GM12892 (cell line): ENCODE measurements around the gene VEPH1.

Experiments used
- DNase-seq: peaks from one replicate; pipeline ENCODE4 v3.0.0; 2011; ENCODE audit not compliant: insufficient read length
- FAIRE-seq: peaks from 2 replicates; lab custom pipeline; 2011; peaks lifted over from hg19 to GRCh38; lab: Jason Lieb, UNC
- POLR2A ChIP-seq: IDR thresholded peaks from 2 replicates; pipeline ENCODE4 v1.6.1; 2011; ENCODE audit warnings: low read depth, low read length, control low read depth
- POLR2AphosphoS5 ChIP-seq: IDR thresholded peaks from 2 replicates; pipeline ENCODE4 v1.6.1; 2011; ENCODE audit warnings: low read depth, low read length, control low read depth
- TAF1 ChIP-seq: IDR thresholded peaks from 2 replicates; pipeline ENCODE4 v1.6.1; 2011; ENCODE audit warnings: low read depth, mild to moderate bottlenecking, control low read depth, low read length, borderline replicate concordance

The VEPH1 gene

DNA sequence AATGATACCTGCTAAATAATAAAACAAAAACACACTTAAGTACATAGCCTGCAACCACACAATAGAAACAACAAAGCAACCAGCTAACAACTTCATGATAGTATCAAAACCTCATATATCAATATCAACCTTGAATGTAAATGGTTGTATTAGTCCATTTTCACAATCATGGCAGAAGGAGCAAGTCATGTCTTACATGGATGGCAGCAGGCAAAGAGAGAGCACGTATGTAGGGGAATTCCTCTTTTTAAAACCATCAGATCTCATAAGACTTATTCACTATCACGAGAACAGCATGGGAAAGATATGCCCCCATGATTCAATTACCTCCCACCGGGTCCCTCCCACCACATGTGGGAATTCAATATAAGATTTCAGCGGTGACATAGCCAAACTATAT lies 111.1 kb downstream of the VEPH1 start:
- FAIRE-seq (no peak), DNase-seq (no peak)
- no peak for TF ChIP-seq TAF1
- TF ChIP-seq POLR2AphosphoS5 = no peak
- TF ChIP-seq POLR2A = no peak

DNA sequence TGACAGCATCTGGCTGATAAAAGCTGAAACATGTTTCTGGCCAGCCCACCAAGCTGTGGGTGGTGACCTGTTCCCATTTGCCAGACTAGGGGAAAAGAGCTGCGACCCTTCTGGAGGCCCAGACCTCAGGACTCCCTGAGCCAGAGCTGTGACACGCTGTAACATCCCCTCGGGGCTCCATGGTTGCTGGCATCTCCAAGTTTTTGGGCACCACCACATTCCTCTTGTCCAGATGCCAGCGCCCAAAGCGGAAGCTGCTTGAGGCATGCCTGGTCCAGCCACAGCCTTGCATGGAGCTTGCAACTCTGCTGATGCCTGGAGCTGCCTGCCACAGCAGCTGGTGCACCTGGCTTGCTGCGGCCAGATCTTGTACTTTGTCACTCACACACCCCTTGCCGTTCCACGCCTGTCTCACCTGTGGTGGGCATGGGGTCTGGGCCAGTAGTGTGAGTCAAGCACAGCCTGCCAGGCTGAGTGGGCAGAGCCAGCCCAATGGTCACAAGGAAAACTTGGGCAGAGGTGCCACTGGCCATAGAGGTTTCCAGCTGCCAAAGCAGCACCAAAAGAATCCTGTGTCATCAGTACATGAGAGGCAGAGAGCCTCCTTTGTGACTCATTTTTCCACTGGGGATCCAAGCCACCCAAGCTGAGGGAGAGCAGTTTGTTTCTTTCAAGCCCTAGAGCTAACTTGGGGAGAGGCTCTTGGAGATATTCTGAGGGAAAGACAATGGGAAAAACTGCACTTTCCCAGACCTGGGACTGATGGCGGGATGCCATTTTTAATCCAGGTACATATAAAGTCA lies 112.3 kb downstream of the VEPH1 start:
- no peak for TF ChIP-seq TAF1
- TF ChIP-seq POLR2AphosphoS5 = no peak
- TF ChIP-seq POLR2A = no peak
- DNase-seq (no peak), FAIRE-seq (no peak)

DNA sequence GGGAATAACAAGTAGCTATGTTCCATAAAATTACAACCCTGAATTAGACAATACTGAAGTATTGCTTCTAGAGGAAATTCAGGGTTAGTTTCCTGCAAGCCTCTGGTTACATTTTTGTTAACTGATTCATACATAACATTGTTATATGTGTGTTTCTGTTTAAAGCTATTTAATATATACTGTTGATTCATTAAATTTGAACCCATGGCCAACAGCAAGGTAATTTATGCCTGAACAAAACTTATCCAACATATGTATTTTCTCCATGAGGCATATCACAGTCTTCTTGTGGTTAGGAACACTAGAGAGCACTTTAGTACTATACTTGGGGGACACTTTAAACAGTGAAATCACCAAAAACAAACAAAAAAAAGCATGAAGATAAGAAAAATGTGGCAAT lies 114.2 kb downstream of the VEPH1 start:
- FAIRE-seq = no peak
- TF ChIP-seq POLR2A = no peak
- no peak for DNase-seq

DNA sequence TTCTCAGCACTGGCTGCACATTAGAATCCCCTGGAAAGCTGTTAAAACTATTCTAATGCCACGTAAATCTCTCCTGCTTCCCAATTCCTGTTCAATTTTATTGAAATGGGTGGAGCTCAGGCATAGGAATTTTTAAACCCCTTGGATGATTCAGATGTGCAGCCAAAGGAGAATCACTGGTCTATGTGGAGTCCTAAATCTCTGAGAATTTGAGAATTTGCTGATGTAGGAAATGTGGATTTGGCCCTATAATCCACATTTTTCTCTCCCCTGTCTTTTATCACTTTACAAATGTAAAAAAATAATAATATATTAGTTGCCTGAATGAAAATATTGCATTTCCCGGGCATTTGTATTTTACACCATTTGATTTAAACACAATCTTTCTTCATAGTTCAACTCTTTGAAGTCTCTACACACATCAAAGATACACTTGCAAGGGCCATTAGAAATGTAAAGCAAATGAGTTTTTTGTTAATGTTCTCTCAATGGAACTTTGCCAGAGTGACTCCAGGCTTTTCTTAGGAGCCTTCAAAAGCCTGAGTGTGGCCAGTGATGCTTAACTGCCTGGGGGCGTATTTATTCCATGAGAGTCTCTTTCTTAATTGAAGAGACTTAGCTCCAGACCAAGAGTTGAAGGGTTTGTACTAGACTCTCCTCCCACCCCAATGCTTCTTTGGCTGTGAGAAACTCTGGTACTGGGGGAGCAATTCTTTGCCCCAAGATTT lies 115.3 kb downstream of the VEPH1 start:
- no peak for TF ChIP-seq POLR2A

DNA sequence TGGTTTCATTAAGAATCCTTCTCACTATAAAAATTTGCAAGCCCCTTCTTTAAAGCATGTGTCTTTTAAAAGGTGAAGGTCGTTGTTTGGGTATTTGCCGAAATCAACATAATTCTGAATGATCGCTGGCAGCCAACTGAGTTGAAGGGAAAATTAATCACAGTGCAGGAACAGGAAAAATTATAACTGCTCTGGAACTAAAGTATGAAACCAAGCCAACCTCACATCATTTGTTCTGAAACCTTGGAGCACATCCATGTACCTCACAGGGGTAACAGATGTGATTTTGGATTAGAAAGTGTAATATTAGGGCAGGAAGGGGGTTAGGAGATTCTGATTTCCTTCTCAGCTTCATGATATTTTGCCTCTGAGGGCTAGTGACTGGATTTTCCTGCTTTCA lies 118.7 kb downstream of the VEPH1 start:
- TF ChIP-seq POLR2A = no peak
- no peak for TF ChIP-seq TAF1
- FAIRE-seq (no peak), DNase-seq (no peak)

More for the DNA sequence above, 115.3 kb downstream of the VEPH1 start:
- DNase-seq (no peak), FAIRE-seq (no peak)

DNA sequence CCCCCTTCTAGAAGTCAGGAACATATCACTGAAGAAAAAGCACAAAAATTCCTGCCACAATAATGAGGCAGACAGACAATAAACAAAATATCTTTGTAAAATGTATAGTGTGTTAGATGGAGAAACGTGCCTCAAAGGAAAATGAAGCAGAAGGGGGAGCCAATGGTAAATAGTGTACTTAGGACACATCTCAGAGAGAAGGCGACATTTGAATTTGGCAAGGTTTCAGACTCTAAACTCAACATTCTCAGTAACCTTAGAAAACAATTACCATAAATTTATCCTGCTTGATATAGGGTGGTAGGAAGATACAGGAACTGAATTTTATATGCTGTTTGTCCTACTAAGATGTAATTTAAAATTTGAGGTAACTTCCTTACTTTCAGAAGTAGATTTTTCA lies 119.2 kb downstream of the VEPH1 start:
- TF ChIP-seq POLR2A (no peak), POLR2AphosphoS5 (no peak), TAF1 (no peak)
- DNase-seq (no peak), FAIRE-seq (no peak)

DNA sequence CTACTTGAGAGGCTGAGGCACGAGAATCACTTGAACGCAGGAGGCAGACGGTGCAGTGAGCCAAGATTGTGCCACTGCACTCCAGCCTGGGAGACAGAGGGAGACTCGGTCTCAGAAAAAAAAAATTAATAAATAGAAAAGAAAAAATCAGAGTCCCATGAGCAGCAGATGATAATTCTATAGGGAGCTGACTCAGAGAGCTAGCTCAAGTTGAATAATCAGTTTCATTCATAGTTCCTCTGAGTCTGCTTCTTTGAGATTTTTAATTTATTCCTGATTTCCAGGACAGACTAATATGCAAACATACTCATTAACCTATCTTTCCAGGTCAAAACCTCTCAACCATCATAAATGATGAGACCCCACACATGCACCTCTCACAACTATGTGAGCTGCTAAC lies 121.6 kb downstream of the VEPH1 start:
- DNase-seq = no peak
- no peak for FAIRE-seq
- no peak for TF ChIP-seq POLR2A
- TF ChIP-seq TAF1 = no peak
- no peak for TF ChIP-seq POLR2AphosphoS5

DNA sequence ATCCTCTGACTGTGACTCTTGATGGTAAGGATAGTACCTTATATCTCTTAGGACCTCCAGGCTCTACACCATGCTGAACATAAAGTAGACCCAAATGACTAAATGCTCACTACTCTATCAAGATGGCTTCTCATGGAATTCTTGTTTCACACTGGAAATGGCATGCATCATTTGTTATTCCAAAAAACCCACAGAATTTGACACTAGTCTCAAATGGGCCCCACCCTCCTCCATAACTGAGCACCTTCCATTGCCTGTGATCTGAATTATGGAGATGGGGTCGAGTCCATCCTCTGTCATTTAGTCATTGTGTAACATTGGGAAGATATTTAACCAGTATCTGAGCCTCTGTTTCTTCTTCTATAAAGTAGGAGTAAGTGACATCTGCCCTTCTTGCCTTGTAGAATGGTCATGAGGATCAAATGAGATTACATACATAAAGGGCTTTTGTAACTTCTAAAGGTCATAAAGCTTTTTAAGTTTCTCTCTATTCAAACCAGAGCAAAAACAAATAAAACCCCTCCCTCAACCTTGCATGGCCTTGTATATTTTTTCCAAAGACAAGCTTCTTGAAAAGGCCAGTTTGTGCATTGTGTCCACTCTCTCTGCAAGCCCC lies 123.6 kb downstream of the VEPH1 start:
- DNase-seq (no peak), FAIRE-seq (no peak)
- no peak for TF ChIP-seq TAF1
- no peak for TF ChIP-seq POLR2A
- no peak for TF ChIP-seq POLR2AphosphoS5

DNA sequence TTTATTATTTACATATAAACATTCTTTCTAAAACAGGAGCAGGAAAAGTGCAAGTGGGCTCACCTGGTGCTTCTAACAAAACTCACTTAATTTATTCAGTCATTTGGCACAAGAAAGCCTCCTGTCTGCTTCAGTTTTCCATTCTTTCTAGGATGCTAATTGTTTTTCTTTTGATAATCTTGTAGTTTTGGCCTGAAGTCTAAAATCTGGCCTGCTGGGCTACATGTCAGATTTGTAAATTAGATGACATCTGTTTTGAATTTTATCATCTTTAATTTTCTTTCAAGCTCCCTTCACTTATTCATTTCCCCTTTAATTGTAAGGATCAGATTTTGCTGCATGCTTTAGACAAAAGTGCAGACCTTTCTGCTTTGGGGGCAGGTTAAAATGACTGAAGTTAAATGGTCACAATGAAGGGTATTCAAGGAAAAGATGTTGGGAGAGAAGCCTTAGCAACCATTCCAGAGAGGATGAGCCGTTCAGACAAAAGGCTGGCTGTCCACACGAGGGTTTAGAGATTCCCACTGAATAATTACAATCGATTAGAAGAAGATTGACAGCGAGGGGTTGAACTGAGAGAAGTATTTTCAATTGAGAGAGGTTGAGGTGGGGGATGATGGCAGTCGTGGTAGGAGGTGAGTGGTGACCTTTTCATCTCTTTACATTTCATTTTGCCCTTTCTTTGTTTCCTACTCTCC lies 126.5 kb downstream of the VEPH1 start:
- DNase-seq (no peak), FAIRE-seq (no peak)
- TF ChIP-seq POLR2AphosphoS5 = no peak
- no peak for TF ChIP-seq TAF1
- TF ChIP-seq POLR2A = no peak

DNA sequence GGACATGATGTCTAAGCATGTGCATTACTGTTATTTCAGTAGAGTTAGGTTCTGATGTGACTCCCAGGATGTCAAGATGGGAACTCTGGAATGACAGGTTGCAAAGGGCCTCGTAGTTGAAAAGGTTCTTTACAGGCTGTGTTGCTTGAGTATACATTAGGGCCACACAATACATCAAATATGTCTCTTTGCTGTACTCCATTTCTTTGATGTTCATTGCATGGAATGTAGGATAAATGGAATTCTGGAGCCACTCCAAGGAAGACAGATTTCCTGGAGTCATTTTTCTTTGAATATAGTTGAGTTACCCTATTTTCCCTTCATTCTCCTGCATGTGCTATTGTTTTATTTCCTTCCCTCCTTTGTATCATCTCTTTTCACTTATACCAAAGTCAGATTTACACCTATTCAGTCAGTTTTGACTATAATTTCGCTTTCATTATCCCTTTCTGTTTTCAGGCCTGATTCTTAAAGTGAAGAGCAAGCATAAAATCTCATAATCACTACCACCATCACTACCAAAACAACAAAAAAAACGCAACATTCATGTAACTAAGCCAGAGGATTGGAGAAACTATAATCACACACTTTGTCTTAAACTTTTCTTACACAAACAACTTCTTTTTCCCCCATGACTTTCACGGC lies 127.8 kb downstream of the VEPH1 start:
- DNase-seq (no peak), FAIRE-seq (peak; percentile 27)
- TF ChIP-seq TAF1 = no peak
- no peak for TF ChIP-seq POLR2A
- TF ChIP-seq POLR2AphosphoS5 = no peak

DNA sequence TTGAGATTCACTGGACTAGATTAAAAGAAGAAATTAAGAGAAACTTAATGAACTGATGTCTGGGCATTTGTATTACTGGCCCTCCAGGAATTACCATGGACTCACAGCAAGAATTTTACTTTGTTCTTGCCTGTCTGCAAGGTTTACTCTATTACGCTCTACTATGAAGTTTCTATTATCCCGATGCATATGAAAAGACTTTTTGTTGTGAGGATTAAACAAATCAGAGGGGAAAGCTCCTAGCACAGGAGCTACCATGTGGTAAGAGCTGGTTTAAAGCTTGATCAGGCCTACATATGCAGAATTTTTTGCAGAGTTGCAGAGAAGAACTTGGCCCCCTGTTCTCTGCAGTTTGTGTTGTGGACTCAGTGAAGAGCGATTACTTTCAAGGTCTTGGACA lies 128.3 kb downstream of the VEPH1 start:
- TF ChIP-seq POLR2A = no peak
- TF ChIP-seq TAF1 = no peak
- TF ChIP-seq POLR2AphosphoS5 = no peak

More for the DNA sequence above, 128.3 kb downstream of the VEPH1 start:
- DNase-seq = no peak
- no peak for FAIRE-seq
